Panc1 (cell line): Measurements from ENCODE around the gene ARHGAP12. TPM values are rescaled to one million over a fixed set of nuclear protein-coding genes. Genes with fewer than 3 reads are reported as not detected.

Experiments used
- ATAC-seq: fragments of 200-7000 bp; cut with Tn5 transposase; 2 replicates; pipeline ENCODE4 v1.9.1; 2020; ENCODE audit warnings: mild to moderate bottlenecking, moderate library complexity
- BruUV-seq: library from RNA; stranded (reverse); fragments of 400-500 nt; replicated peaks from 2 replicates; lab custom pipeline; 2021; lab: Mats Ljungman, UMichigan
- CTCF ChIA-PET: fragments of 300-600 bp; sonication (Branson Sonifier 250); formaldehyde crosslinking; loops from one replicate; lab custom pipeline; 2022; ENCODE audit warnings: antibody characterized with exemption; lab: Charles Lee
- POLR2A ChIA-PET: fragments of 300-600 bp; sonication (Branson Sonifier 250); formaldehyde crosslinking; loops from one replicate; lab custom pipeline; 2022; ENCODE audit warnings: antibody characterized with exemption; lab: Charles Lee
- DNase-seq: peaks from one replicate; pipeline ENCODE4 v3.0.0-alpha.2; 2010; ENCODE audit warnings: low read depth, low spot score
- H3K27ac ChIP-seq: 2 replicates; pipeline ENCODE4 v1.5.1; 2011; ENCODE audit warnings: mild to moderate bottlenecking, low read length, inconsistent platforms
- H3K27me3 ChIP-seq: fragments of 200-500 bp; sonication (Bioruptor generic); 2 replicates; pipeline ENCODE4 v1.6.0; 2014; ENCODE audit warnings: low read length, inconsistent platforms; ENCODE audit not compliant: control insufficient read depth, insufficient read depth
- H3K36me3 ChIP-seq: fragments of 200-500 bp; sonication (Bioruptor generic); 2 replicates; pipeline ENCODE4 v1.5.1; 2014; ENCODE audit warnings: inconsistent platforms, mild to moderate bottlenecking, low read length, moderate library complexity; ENCODE audit not compliant: control insufficient read depth, insufficient read depth
- H3K4me1 ChIP-seq: 2 replicates; pipeline ENCODE4 v1.5.1; 2011; ENCODE audit warnings: inconsistent platforms, mild to moderate bottlenecking, low read length, moderate library complexity; ENCODE audit not compliant: control insufficient read depth, insufficient read depth
- H3K4me3 ChIP-seq, 2 experiments: 2 replicates each; pipeline ENCODE4 v1.5.1; 2011 to 2012; ENCODE audit warnings: low read depth in 2 of 2, low read length in 2 of 2, mild to moderate bottlenecking in 2 of 2, inconsistent platforms in 1 of 2, moderate library complexity in 1 of 2
- H3K9me3 ChIP-seq: fragments of 200-500 bp; sonication (Bioruptor generic); 2 replicates; pipeline ENCODE4 v1.5.1; 2014; ENCODE audit warnings: low read depth, mild to moderate bottlenecking, inconsistent platforms, low read length, moderate library complexity; ENCODE audit not compliant: control insufficient read depth, insufficient read depth
- CTCF ChIP-seq: fragments of 450-650 bp; IDR thresholded peaks from 2 replicates; pipeline ENCODE4 v1.5.1; 2017; ENCODE audit warnings: mild to moderate bottlenecking
- POLR2AphosphoS5 ChIP-seq: IDR thresholded peaks from 2 replicates; pipeline ENCODE4 v1.6.1; 2012; ENCODE audit warnings: mild to moderate bottlenecking, low read depth, low read length, moderate library complexity
- SIN3A ChIP-seq: IDR thresholded peaks from 2 replicates; pipeline ENCODE4 v1.6.1; 2012; ENCODE audit warnings: low read depth, mild to moderate bottlenecking, low read length, moderate library complexity, borderline replicate concordance; ENCODE audit not compliant: insufficient read depth
- TCF7L2 ChIP-seq: IDR thresholded peaks from 2 replicates; pipeline ENCODE4 v1.6.1; 2011; ENCODE audit warnings: mild to moderate bottlenecking, low read depth, low read length, inconsistent platforms
- in situ Hi-C: cut with HindIII; loops from 2 replicates; pipeline ENCODE4 v1.10.0; 2016; ENCODE audit warnings: low sequenced_read_pairs, low pct_unique_long_range_greater_than_20kb
- intact Hi-C: fragments of 100-400 bp; cut with micrococcal nuclease; formaldehyde crosslinking; loops from one replicate; pipeline ENCODE4 v1.10.0; 2022; ENCODE audit not compliant: unreplicated experiment
- total RNA-seq: library from RNA; stranded (reverse); gene quantifications from one replicate; pipeline ENCODE4 v1.2.1, GENCODE V29; 2021; ENCODE audit not compliant: unreplicated experiment
- TF ChIP-seq, protein P1 (sequence below), 2 experiments: IDR thresholded peaks; 2 replicates each; pipeline ENCODE4 v1.6.1; 2011 to 2012; ENCODE audit warnings: low read depth in 2 of 2, control low read depth in 1 of 2, low read length in 1 of 2, mild to moderate bottlenecking in 1 of 2, moderate library complexity in 1 of 2; ENCODE audit not compliant: insufficient read depth in 1 of 2

ARHGAP12 gene
- total RNA-seq, 1 experiment from 2014 or later, result 22.9 TPM

- Histone ChIP-seq H3K4me3 (no peak overlapping the region), H3K36me3 (no peaks in the 10 kb centered on the region), H3K27me3 (no peaks in the 10 kb centered on the region), H3K27ac (no peak overlapping the region; the same call in 1 of the 2 replicates), H3K4me1 (peaks cover 5% of the 10 kb centered on the region; the same call in 1 of the 2 replicates), H3K9me3 (no peaks in the 10 kb centered on the region)
- ATAC-seq, result no peak
- intact Hi-C loops (no loop called here), in situ Hi-C loops (no loop called here)
- CTCF ChIA-PET, result no interaction called here
- no peak for DNase-seq
- POLR2A ChIA-PET, result no interaction called here
- no TSS peak for BruUV-seq
- no peak for TF ChIP-seq CTCF
- no peak for TF ChIP-seq TCF7L2
- no peak for TF ChIP-seq SIN3A
- TF ChIP-seq, protein P1, sequence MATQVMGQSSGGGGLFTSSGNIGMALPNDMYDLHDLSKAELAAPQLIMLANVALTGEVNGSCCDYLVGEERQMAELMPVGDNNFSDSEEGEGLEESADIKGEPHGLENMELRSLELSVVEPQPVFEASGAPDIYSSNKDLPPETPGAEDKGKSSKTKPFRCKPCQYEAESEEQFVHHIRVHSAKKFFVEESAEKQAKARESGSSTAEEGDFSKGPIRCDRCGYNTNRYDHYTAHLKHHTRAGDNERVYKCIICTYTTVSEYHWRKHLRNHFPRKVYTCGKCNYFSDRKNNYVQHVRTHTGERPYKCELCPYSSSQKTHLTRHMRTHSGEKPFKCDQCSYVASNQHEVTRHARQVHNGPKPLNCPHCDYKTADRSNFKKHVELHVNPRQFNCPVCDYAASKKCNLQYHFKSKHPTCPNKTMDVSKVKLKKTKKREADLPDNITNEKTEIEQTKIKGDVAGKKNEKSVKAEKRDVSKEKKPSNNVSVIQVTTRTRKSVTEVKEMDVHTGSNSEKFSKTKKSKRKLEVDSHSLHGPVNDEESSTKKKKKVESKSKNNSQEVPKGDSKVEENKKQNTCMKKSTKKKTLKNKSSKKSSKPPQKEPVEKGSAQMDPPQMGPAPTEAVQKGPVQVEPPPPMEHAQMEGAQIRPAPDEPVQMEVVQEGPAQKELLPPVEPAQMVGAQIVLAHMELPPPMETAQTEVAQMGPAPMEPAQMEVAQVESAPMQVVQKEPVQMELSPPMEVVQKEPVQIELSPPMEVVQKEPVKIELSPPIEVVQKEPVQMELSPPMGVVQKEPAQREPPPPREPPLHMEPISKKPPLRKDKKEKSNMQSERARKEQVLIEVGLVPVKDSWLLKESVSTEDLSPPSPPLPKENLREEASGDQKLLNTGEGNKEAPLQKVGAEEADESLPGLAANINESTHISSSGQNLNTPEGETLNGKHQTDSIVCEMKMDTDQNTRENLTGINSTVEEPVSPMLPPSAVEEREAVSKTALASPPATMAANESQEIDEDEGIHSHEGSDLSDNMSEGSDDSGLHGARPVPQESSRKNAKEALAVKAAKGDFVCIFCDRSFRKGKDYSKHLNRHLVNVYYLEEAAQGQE (IDR thresholded peaks at IDR 0.05; ENCODE audit: insufficient read depth in 1 of 2, low read depth in 2 of 2, low read length in 1 of 2), result no peak
- no peak for TF ChIP-seq POLR2AphosphoS5
Observed at GRCh38 chr10:31778627-31779026, 150.0 kb downstream of the ARHGAP12 start.

- H3K27ac ChIP-seq, result no peak overlapping the region
- ChIA-PET CTCF (interaction anchor here (0.5 kb wide), 1 partner anchor 12 kb away, joined by 17 read pairs; no protein-coding TSS in a partner anchor), POLR2A (no interaction called here)
- H3K36me3 ChIP-seq, result no peaks in the 10 kb centered on the region
- peaks cover 5% of the 10 kb centered on the region; the same call in 1 of the 2 replicates for H3K4me1 ChIP-seq
- BruUV-seq, result no TSS peak
- H3K9me3 ChIP-seq, result no peaks in the 10 kb centered on the region
- in situ Hi-C loops (no loop called here), intact Hi-C loops (no loop called here)
- no peaks in the 10 kb centered on the region for H3K27me3 ChIP-seq
- no peak for DNase-seq
- TF ChIP-seq CTCF (no peak), SIN3A (no peak), TCF7L2 (no peak), POLR2AphosphoS5 (no peak)
- TF ChIP-seq, protein P1 (IDR thresholded peaks at IDR 0.05; ENCODE audit: insufficient read depth in 1 of 2, low read depth in 2 of 2, low read length in 1 of 2), result no peak
- ATAC-seq, result no peak
- H3K4me3 ChIP-seq, result no peak overlapping the region
Observed at GRCh38 chr10:31776159-31776558, 152.5 kb downstream of the ARHGAP12 start.
